LNCaP clone FGC (cell line): Measurements from ENCODE around the gene NTN1.

Source experiments
- DNase-seq: peaks from one replicate; pipeline ENCODE4 v3.0.0-alpha.2; 2011; ENCODE audit warnings: low read depth
- H3K4me3 ChIP-seq: 2 replicates; pipeline ENCODE4 v1.5.1; 2011; ENCODE audit warnings: mild to moderate bottlenecking, low read depth, low read length, control low read depth
- CTCF ChIP-seq: IDR thresholded peaks from 2 replicates; pipeline ENCODE4 v1.5.1; 2012; ENCODE audit warnings: mild to moderate bottlenecking; ENCODE audit not compliant: control insufficient read depth, insufficient read depth; ENCODE audit errors: extremely low read depth

NTN1 gene

GRCh38 chr17:9037736-9038135, 16.4 kb downstream of the NTN1 start:
- DNase-seq: no peak
- TF ChIP-seq CTCF: no peak
- no peak overlapping the region for H3K4me3 ChIP-seq

- no peak for TF ChIP-seq CTCF
- no peak for DNase-seq
- no peak overlapping the region for H3K4me3 ChIP-seq
These were observed 17.1 kb downstream of the NTN1 start for GRCh38 chr17:9038380-9038779.

- H3K4me3 ChIP-seq: no peak overlapping the region
- no peak for TF ChIP-seq CTCF
- DNase-seq: no peak
These were observed 23.6 kb downstream of the NTN1 start for GRCh38 chr17:9044772-9045463.

GRCh38 chr17:9050801-9051401, 29.6 kb downstream of the NTN1 start:
- no peak for TF ChIP-seq CTCF
- no peak for DNase-seq
- H3K4me3 ChIP-seq: no peak overlapping the region

GRCh38 chr17:9051561-9051960, 30.3 kb downstream of the NTN1 start:
- H3K4me3 ChIP-seq: no peak overlapping the region
- no peak for TF ChIP-seq CTCF
- no peak for DNase-seq

GRCh38 chr17:9052921-9053320, 31.6 kb downstream of the NTN1 start:
- no peak overlapping the region for H3K4me3 ChIP-seq
- no peak for DNase-seq
- no peak for TF ChIP-seq CTCF

- DNase-seq: no peak
- TF ChIP-seq CTCF: no peak
- H3K4me3 ChIP-seq: no peak overlapping the region
These were observed 32.1 kb downstream of the NTN1 start for GRCh38 chr17:9053406-9053805.
